Jurkat, Clone E6-1 (cell line): ENCODE measurements around the gene VSX1.

Experiments used
- DNase-seq: peaks from one replicate; pipeline ENCODE4 v3.0.0-alpha.2; 2011; ENCODE audit warnings: low read depth, low spot score
- H3K4me3 ChIP-seq: 2 replicates; pipeline ENCODE4 v1.5.1; 2011; ENCODE audit warnings: mild to moderate bottlenecking, low read length, control low read depth, moderate library complexity

Gene VSX1

DNA sequence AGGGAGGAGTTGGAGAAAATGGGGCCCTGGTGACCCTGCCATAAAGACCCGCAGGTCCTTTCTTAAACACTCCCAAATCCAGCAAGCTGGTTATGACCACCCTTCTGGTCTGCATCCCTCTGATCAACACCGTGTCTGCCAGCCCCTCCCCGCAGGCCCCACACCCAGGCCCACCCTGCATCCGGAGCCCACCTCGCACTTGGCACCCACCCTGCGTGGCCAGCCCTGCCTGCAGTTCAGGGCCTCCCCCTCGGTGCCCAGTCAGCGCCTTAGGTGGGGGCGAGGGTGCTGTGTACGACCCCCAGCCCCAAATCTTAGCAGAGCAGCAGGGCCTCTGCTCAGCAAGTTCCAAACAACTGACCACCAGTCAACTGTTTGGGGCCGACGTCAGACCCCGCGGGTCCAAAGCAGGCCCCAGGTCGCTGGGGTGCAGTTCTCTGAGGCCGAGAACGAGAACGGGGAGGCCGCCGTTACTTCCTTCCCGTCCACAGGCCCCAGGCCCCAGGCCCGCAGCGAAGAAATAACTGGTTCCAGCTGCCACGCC is 25.2 kb downstream of the VSX1 start:
- peak overlapping the region; percentile 79 for H3K4me3 ChIP-seq
- DNase-seq, result no peak

DNA sequence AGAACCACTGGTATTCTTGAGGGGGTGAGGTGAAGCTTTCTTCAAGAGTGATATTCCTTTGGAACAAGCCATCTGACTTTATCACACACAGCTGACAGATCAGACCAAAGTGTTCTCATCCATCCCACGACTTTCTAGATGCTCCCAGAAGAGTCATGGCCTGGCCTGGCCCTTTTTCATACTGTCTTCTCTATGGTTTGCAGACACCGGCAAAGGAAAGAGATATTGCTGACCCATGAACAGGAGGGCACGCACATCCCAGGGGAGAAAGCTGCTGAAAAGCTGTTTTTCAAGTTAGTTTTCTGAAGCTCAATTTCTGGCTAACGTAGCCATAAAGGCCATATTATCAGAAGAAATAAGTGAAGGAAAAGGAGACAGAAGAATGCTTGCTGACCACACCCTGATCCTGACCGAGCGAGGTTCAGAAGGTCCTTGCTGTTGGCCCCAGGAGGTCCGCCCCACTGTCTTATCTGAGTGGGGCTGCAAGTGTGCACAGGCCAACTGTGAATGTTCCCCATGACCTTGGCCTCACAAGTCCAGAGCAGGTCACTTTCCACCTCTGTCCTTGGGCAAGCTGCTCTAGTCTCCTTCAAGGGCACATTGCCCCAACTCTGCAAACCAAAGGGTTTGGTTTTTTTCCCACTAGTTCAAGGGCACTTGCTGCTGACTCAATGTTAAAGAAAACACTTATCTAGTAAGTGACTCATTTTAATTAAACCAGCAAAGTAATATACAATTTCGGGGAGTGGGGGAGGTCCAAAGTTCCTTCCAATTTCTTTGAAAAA is 26.0 kb downstream of the VSX1 start:
- no peak for DNase-seq
- no peak overlapping the region for H3K4me3 ChIP-seq

DNA sequence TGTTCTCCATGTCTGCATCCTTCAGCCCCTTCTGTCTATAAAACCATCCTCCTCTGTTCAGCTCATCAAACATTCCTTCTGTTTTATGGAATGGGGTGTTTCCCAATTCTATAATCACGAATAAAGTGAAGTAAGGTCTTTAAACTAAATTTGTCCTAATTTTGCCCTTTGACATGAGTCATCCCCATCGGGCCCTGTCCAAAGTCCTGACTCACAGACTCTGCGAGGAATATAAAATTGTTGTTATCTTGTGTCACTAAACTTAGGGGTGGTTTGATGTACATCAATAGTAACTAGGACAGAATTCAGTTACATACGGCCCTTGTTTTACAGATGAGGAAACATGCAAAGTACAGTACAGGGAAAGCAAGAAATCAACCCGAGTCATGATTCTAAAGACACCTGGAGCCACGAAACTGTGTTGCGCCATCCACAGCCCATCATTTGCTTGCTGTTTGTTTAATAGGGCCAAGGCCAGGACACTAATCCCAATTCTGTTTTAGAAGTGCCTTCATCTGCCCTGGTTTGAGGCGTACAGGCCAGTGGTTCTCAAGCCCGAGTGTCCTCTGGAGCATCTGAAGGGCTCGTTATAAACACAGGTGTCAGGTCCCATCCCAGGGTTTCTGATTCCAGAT is 26.8 kb downstream of the VSX1 start:
- DNase-seq, result no peak
- no peak overlapping the region for H3K4me3 ChIP-seq

DNA sequence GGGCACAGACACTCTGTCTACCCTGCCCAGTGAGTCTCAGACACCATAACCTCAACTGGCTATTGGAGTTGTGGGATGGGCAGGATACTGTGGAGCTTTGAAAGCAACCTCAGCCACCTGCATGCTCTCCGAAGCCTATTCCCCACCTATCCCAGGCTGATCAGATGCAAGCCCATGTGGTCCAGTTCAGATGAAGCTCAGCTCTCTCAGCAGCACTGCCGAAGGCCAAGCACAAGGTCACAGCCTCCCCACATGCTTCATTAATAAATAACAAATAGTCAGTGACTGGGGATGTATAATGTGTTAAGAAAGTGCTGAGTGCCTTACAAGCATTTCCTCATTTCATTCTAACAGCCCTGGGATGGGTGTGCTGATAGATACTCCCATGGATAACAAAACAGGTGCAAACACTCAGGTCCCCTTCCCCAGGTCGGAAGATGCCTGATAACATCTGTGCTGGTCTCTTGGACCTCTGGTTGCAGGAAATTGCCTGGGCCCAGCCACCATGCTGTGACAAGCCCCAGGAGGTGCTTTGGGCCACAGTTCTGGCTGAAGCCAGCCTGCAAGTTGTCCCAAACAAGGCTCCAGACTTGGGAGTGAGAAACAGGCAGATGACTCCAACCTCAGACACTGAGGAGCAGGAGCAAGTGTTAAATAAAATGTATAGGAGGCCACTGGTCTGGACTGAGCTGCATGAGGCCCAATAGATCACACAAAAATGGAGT is 27.7 kb downstream of the VSX1 start:
- no peak for DNase-seq
- H3K4me3 ChIP-seq, result no peak overlapping the region

DNA sequence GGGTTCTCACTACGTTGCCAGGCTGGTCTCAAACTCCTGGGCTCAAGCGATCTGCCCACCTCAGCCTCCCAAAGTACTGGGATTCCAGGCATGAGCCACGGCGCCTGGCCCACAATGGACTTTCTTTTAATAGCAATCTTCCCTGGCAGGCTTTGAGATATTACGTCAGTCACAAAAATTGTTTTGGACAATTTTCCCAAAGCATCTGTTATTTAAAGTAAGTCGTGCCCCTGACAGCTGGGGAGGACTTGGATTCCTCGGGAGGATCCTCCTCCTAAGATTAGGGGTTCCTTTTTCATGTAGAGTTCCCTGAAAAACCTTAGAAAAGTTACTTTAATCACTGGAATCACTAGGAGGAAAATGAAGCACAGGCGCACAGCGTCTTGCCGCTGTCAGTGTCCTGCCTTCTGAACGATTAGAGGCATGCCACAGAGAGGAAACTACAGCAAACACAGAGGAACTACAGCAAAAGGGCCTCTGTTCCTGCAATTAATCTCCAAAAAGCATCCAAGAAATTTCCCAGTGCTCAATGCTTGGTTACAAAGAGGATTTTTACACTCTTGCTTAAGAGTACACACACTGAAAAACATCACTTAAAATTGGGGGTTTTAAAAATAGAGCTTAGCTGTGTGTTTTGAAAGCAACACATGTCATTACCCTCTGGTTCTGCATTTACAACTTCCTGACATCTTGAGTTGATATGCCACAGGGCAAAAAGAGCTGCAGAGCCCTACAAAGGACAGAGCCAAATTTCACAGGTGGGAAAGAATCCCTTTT is 28.5 kb downstream of the VSX1 start:
- H3K4me3 ChIP-seq, result no peak overlapping the region
- DNase-seq, result no peak

DNA sequence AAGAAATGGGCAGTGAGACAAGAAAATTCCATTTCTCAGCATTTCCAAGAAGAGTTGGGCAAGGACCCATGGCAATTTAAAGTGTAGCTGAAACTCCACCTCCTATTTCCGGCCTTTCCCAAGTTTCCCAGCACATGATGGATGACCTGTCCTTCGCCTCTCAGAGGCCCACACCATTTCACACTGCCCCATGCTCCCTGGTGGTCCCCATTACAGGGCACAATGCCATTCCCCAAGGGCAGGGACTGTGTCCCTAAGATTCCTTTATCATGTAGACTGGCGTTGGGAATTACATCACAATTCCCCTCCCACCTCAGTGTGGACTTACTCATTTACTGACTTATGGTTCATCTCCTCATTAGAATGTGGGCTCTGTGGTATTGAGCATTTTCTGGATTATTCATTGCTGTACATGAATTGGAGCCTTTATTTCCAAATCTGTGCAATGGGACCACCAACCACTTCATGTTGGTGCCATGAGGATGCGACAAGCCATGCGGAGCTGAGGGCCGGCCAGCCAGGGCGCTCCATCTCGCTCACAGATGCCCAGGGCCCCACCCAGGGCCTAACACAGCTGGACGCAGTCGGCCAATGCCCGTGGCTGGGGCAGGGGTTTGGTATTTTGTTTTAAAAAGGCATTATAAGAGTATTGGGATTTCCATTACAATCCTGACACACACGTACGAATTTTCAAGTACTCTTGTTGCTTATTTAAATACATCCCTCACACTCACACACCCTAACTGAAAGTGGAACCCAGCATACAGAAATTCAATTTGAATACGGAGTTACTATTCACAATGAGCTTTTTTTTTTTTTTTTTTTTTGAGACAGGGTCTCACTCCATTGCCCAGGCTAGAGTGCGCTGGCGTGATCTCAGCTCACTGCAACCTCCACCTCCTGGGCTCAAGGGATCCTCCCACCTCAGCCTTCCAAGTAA is 29.4 kb downstream of the VSX1 start:
- no peak overlapping the region for H3K4me3 ChIP-seq
- no peak for DNase-seq

DNA sequence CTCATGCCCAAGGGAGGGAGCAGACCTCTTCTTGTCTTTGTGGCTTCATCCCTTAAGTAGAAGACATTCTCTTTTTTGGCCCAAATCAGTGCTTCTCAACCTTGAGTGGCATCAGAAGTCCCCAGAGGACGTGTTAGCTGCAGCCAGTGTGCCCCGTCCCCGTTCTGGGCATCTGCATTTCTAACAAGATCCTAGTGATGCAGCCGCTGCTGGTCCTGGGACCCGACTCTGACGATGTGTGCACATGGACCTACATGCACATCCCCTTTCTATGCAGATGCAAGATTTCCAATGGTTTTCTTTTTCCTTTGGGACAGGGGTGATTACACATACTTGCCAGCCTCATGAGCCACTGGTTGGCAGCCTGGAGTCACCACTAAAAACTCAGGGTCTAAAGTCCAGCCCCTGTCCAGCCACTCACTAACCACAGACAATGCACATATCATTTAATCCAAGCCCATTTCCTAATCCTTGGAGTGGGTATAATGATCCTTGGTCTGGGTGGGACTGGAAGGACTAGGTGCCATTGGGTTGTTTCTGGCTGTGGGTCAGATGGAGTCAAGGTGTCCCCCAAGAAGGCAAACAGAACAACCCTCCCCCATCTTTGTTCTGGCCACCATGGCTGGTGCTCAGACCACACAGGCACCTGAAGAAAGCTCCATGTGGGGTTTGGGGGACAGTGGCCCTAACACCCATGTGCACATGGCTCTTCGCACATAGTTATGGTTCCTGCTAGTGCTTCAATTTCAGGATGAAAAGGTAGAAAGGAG is 30.4 kb downstream of the VSX1 start:
- H3K4me3 ChIP-seq, result no peak overlapping the region

DNA sequence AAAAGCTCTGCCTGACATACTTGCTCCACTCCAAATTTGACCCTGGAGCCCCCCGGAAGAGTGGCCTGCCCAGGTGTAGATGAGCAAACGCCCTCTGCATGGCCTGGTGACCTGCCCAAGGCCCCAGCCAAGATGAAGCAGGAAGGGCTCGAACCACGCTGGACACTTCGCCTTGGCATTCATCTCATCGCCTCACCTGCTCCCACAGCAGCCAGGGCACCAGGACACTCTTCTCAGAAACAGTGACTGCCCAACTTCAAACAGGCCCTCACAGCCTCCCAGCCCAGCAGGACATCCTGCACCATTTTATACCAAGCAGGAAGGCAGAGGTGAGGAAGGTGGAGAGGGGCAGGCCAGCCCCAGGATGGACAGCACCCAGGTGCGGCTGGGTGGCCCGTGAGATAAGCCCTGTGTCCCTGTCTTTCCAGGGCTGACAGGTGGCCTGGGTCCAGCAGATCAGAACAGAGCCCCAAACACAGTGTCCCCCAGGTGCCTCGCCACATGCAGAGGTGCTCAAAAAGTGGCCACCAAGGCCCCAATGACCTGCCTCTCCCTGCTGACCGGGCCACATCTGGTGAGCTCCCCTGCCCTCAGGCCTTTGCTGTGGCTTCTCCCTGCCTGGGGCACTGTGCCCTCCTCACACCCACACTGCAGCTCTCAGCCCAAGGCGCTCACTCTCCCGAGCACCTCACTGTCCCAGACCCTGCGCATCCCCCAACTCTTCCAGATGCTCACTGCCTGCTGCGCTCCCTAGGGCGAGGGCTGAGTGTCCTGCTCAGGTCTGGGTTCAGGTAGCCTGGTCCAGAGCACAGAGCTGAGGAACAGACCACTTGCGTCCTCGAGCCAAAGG is 31.2 kb downstream of the VSX1 start:
- no peak overlapping the region for H3K4me3 ChIP-seq
- no peak for DNase-seq

More for the DNA sequence above, 30.4 kb downstream of the VSX1 start:
- DNase-seq, result no peak

DNA sequence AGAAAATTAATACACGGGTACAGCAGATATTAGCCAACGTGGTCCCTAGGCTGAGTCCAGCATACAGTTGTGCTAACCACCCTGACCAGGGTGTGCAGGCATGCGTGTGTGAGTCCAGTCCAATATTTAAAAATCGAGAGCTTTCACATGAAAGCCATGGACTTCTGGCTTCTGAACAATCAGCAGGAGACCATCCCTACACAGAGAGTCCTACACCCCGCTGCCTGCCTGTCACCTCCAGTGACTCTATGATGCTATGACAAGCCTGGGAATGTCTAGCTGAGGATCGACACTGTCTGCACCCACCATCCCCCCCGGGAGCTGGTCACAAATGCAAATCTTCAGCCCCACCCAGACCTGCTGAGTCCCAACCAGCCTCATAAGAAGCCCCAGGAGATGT is 31.9 kb downstream of the VSX1 start:
- no peak for DNase-seq
- H3K4me3 ChIP-seq, result no peak overlapping the region

DNA sequence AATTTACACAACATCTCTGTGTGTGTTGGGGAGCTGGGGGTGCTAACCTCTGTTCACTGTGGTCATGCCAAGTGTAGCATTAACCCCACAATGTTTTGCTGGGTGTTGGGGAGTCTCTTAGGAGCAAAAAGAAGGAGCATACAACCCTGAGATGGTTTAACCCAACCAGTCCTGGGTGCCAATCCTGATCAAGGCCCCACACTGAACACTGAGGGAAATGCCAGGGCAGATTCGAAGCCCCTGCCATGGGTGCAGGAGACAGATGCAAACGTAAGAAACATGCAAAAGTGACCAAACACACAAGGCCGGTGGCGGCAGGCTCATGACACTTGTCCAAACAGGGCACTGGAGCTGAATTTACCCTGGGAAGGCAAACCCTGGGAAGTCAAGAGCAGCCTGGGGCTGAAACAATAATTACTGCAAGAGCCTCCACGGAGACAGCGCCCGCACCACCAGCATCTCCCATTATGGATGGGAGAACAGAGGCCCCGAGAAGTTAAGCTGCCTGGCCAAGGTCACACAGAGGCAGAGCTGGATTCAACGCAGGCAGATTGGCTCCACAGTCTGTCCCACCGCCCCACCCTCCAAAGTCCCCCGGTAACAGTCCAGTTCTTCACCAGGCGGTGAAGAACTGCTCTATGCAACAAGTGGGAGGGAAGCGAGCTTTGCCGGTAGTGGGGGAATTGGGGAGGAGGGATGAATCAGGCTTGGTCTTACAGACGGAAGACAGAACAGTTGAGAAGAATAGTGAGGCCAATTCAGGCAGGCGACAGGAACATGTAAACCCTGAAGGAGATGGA is 32.5 kb downstream of the VSX1 start:
- no peak for DNase-seq

DNA sequence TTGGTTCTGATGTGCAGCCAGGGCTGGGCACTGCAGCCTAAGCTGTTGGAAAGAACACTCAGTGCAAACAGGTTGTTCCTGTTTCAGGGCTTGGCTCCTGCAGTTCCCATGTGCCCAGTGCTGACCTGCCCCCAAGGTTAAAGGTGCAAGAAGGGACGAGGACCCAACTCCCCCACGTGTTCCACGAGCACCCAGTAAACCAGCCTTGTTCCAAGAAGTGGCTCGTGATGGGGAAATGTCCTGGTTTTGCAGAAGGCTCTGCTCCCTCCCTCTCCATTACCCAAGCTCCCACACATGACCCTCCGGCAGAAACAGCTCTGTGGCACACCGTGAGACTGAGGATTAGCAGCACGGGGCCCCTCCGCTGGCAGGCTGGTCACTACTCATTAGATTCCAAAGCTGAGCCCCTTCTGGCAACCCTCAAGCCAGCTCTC is 33.4 kb downstream of the VSX1 start:
- H3K4me3 ChIP-seq, result no peak overlapping the region
- DNase-seq, result no peak

More for the DNA sequence above, 32.5 kb downstream of the VSX1 start:
- no peak overlapping the region for H3K4me3 ChIP-seq

DNA sequence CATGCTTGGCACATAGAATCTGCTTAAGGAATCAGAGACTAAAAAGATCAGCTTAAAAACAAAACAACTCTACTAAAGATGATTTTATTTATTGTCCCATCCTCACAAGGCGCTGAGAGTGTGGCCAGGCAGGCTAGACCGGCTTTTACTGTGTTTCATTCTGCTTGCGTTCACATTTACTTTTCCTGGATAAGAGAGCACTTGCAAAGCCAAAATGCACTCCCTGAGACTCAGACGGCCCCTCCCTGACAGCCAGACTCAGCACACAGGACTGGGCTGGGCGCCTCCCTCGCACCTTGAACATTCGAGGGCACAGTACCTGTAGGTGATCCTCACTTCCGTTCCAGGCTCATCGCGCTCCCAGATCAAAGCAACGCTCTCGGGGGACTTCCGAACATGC is 34.2 kb downstream of the VSX1 start:
- DNase-seq, result no peak
- H3K4me3 ChIP-seq, result no peak overlapping the region

DNA sequence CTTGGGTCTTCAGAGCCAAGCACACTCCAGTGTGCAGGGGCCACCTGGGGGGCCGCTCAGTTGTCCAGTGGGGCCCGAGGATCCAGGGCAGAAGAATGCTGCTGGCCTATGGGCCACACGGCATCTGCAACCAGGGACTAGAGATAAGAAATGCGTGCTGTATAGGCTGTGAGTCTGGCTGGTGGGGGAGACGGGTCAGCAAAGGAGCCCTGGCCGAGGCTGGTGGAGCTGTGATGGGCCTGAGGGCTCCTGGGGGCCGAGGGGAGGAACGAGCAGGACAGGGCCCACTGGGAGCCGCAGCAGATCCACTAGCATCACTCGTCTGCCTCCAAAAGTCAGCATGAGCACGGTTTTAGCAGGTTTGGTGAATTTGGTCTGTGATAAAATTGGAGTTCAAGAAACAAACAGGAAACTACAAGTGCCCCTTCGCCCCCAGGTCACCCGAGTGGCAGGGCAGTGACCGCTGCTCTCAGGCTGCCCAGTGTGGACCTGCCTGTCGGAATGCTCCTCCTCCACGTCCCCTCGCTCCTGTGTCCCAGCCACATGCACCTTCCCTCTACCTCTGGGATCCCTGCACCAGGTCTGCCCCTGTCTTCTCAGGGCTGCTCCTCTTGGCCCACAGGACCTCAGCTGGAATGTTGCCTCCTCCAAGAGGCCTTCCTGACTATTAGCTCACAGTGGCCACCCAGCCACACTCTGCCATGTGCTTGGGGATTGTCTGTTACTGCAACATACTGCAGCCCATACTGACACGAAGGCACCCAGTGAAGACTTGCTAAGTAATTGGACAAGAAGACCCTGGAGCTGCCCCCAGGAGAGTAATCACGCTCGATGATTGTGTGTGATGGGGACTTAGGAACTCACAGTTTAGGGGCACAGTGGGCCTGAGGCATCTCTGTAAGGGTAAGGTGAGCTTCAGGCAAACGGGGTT is 34.9 kb downstream of the VSX1 start:
- no peak overlapping the region for H3K4me3 ChIP-seq
- no peak for DNase-seq

DNA sequence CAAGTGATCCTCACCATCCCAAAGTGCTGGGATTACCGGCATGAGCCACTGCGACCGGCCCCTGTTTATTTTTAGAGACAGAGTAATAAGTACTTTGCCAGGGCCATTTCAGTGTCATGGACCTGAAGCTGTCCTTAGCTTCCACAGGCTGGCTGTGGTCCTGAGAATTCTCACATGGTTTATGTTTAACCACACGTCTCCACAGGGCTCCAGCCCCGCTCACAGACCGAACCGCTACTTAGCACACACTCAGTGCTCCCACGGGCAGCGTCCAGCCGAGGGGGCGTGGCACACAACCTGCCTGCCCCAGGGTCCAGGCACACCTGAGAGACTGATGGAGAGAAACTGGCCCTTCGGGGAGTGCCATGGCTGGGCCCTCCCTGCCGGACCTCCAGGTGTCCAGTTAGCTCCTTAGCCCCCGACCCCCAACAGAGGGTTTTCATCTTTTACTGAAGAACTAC is 35.7 kb downstream of the VSX1 start:
- H3K4me3 ChIP-seq, result no peak overlapping the region
- DNase-seq, result no peak

DNA sequence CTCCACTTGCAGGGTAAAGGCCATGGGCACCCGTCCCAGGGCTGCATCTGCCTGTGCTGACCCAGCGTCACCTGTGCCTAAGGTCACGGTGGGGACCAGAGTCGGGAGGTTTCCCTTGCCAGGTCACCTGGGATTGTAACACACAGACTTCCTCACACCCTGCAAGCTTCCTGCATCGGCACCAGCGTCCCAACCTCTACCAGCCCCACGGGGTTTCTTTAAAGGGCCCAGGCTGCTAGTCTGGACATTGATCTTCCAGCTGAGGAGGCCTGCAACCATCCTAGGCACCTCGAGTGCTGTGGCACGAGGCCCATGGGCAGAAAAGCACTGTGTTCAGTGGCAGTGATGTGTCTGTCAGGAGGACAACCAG is 36.6 kb downstream of the VSX1 start:
- H3K4me3 ChIP-seq, result no peak overlapping the region
- no peak for DNase-seq
